ENCODE data around the gene PPP1R8. TPM values are rescaled to one million over a fixed set of nuclear protein-coding genes. Genes with fewer than 3 reads are reported as not detected.
"Not testable (repeated sequence)": the region's sequence is repeated elsewhere in the genome, so short reads cannot be mapped to it uniquely, and the experiment has no call there.

Gene PPP1R8
- 25.8 TPM for total RNA-seq
- long read RNA-seq, partial matches to known transcripts, result 0 of 3 reads
- long read RNA-seq, other reads (novel, unspliced or antisense), result 2 of 3 reads

GRCh38 chr1:27830621-27831440, at the start of gene PPP1R8:
TSS of gene PPP1R8 (plus strand) at chr1:27830782. CDS start at chr1:27830836, 54 bp downstream.
- intact Hi-C loops (cut with micrococcal nuclease), result no loop called here
- peak; percentile 100 for ATAC-seq
- DNase-seq, result peak; percentile 96

GRCh38 chr1:27782950-27783349, 47.6 kb upstream of the PPP1R8 start:
- no peak for ATAC-seq
- no peak for DNase-seq
- intact Hi-C loops (cut with micrococcal nuclease), result no loop called here

- ATAC-seq (no peak), DNase-seq (no peak)
- intact Hi-C loops (cut with micrococcal nuclease), result no loop called here
These were observed 45.9 kb upstream of the PPP1R8 start for GRCh38 chr1:27784700-27785099.

GRCh38 chr1:27785781-27786455, 44.7 kb upstream of the PPP1R8 start:
- intact Hi-C loops (cut with micrococcal nuclease), result no loop called here
- peak; percentile 15 for ATAC-seq
- DNase-seq, result no peak

- DNase-seq (no peak), ATAC-seq (no peak)
- intact Hi-C loops (cut with micrococcal nuclease), result no loop called here
These were observed 42.7 kb upstream of the PPP1R8 start for GRCh38 chr1:27787895-27788294.

GRCh38 chr1:27789540-27790041, 41.0 kb upstream of the PPP1R8 start:
- DNase-seq (no peak), ATAC-seq (peak; percentile 91)
- intact Hi-C loops (cut with micrococcal nuclease), result no loop called here

GRCh38 chr1:27790270-27790669, 40.3 kb upstream of the PPP1R8 start:
- intact Hi-C loops (cut with micrococcal nuclease); ATAC-seq; DNase-seq: not testable (repeated sequence)

- DNase-seq, result no peak
- ATAC-seq, result no peak
- intact Hi-C loops (cut with micrococcal nuclease), result no loop called here
These were observed 35.0 kb upstream of the PPP1R8 start for GRCh38 chr1:27795601-27796000.

- ATAC-seq (no peak), DNase-seq (no peak)
- intact Hi-C loops (cut with micrococcal nuclease), result no loop called here
These were observed 25.8 kb upstream of the PPP1R8 start for GRCh38 chr1:27804791-27805190.

GRCh38 chr1:27806758-27807157, 23.8 kb upstream of the PPP1R8 start:
- no peak for ATAC-seq
- intact Hi-C loops (cut with micrococcal nuclease), result no loop called here
- DNase-seq, result no peak

GRCh38 chr1:27807385-27807784, 23.2 kb upstream of the PPP1R8 start:
- ATAC-seq, result no peak
- no peak for DNase-seq

GRCh38 chr1:27808131-27808530, 22.5 kb upstream of the PPP1R8 start:
- intact Hi-C loops (cut with micrococcal nuclease); DNase-seq; ATAC-seq: not testable (repeated sequence)

More at GRCh38 chr1:27807385-27807784, 23.2 kb upstream of the PPP1R8 start:
- intact Hi-C loops (cut with micrococcal nuclease), result no loop called here

GRCh38 chr1:27809883-27810282, 20.7 kb upstream of the PPP1R8 start:
- ATAC-seq, result no peak
- intact Hi-C loops (cut with micrococcal nuclease), result no loop called here

GRCh38 chr1:27811741-27812500, 18.7 kb upstream of the PPP1R8 start:
- intact Hi-C loops (cut with micrococcal nuclease), result no loop called here
- no peak for ATAC-seq
- no peak for DNase-seq

More at GRCh38 chr1:27809883-27810282, 20.7 kb upstream of the PPP1R8 start:
- no peak for DNase-seq

- no peak for DNase-seq
- ATAC-seq, result peak; percentile 90
These were observed 13.5 kb upstream of the PPP1R8 start for GRCh38 chr1:27816921-27817630.

GRCh38 chr1:27821761-27822315, 8.7 kb upstream of the PPP1R8 start:
- intact Hi-C loops (cut with micrococcal nuclease), result no loop called here
- DNase-seq (no peak), ATAC-seq (no peak)

More at GRCh38 chr1:27816921-27817630, 13.5 kb upstream of the PPP1R8 start:
- intact Hi-C loops (cut with micrococcal nuclease), result no loop called here

- no peak for ATAC-seq
- no peak for DNase-seq
- intact Hi-C loops (cut with micrococcal nuclease), result no loop called here
These were observed 6.8 kb upstream of the PPP1R8 start for GRCh38 chr1:27823784-27824183.

GRCh38 chr1:27824411-27824810, 6.2 kb upstream of the PPP1R8 start:
- ATAC-seq, result no peak
- DNase-seq, result no peak
- intact Hi-C loops (cut with micrococcal nuclease), result no loop called here

All from left ventricle myocardium superior (tissue), 1 donor.